GM03348 (cell line): ENCODE measurements around the gene RNF8.
"Not testable (repeated sequence)": the region's sequence is repeated elsewhere in the genome, so short reads cannot be mapped to it uniquely, and the experiment has no call there.

Experiments used
- DNase-seq: peaks from one replicate; pipeline ENCODE4 v3.0.0; 2012; ENCODE audit warnings: low spot score

The RNF8 gene, protein sequence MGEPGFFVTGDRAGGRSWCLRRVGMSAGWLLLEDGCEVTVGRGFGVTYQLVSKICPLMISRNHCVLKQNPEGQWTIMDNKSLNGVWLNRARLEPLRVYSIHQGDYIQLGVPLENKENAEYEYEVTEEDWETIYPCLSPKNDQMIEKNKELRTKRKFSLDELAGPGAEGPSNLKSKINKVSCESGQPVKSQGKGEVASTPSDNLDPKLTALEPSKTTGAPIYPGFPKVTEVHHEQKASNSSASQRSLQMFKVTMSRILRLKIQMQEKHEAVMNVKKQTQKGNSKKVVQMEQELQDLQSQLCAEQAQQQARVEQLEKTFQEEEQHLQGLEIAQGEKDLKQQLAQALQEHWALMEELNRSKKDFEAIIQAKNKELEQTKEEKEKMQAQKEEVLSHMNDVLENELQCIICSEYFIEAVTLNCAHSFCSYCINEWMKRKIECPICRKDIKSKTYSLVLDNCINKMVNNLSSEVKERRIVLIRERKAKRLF

DNA sequence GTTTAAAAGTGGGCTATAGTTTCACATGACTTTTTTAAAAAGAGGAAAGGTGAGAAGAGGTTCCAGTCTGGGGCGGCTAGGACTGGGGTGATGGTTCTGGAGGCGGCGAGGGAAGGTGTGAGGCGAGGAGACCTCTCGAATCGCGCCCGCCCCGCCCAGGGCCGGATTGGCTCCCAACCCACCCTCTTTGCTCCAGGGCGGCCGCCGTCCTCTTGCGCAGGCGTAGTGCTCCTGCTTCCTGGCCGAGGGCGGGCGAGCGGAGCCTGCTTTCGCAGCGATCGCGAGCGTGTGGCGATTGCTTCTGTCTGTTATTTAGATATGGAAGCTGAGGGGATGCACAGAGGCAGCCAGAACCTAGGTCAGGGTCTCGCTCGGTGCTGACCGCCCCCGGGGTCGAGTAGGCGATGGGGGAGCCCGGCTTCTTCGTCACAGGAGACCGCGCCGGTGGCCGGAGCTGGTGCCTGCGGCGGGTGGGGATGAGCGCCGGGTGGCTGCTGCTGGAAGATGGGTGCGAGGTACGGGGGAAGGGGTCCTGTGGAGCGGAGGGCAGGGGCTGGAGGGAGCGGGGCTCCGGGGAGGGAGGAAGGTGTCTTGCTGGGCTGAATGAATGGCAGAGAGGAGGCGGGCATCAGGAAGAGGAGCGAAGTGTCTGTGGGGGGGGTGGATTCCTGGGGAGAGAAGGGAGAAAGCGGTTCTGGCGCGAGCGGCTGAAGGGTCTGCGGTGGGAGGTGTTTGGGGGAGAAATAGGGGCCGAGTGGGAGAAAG is at the start of gene RNF8:
RNF8 (plus strand) TSS at position 223 of the 765 bp plus-strand sequence; CDS start at position 405, 182 bp downstream.
- DNase-seq: peak; percentile 99

DNA sequence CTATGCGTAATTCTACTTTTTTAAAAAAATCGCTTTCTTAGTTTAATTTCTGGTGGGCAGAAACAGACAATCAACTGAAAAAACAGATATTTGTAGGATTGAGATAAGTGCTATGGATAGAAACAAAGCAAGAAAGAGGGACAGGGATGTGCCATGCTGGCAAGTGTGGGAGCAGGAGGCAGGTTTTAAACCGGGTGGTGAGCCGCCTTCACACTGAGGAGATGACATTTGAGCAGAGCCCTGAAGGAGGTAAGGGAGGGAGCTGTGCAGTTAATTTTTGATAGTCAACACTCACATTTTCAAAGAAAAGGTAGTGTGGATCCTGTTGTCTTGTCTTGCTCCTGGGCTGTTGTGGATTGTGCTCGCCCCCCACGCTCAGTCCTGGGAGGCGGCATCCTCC is 49.0 kb upstream of the RNF8 start:
- no peak for DNase-seq

DNA sequence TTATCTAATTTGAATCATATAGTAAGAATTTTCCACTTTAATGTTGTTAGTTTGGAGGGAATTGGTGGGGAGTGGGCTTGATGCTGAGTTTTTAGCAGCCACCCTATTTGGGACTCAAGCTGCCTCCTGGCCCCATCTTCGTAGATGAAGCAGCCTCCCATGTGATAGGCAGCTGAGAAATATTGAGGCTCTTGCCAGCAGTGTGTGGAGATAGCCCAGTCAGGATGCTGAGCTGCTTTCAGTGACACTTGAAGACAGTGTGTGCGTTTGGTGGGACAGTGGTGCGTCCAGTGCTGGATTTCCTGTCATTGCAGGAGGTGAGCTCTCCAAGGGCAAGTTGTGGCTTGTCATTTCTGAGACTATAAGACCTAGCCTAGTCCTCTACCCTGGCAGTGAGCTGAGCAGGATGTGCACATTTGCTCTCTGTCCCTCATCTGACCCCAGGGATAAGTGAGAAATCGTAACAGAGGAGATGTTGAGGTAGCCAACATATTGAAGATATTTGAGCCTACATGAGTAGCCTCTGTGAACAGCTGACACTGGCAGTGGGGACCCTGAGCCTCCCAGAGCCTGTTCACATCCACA is 47.9 kb upstream of the RNF8 start:
- no peak for DNase-seq

DNA sequence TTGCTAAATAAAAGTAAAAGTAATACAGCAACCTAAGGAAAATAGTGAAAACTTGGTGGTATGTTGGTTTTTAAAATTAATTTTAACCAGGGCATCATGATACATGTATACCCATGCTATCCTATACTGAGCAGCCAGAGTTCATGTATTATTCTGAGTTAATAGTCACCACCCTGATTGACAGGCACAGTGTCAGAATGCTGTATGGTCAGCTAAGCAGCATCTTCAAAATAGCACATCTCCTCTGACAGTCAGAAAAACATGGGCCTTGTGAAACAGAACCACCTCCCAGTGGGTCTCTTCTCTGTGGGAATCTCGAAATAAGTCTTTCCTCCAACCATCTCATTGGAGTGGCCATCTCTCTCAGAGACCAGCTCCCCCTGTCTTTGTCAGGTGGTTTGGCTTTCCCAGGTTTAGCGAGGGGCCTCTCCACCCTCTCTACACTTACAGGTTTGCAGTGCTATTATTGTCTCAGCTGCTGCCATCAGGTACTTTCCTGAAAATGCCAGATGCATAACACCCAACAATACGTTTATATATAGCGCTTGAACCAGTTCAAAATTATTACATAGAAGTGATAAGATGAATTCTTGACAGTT is 47.1 kb upstream of the RNF8 start:
- DNase-seq: no peak

DNA sequence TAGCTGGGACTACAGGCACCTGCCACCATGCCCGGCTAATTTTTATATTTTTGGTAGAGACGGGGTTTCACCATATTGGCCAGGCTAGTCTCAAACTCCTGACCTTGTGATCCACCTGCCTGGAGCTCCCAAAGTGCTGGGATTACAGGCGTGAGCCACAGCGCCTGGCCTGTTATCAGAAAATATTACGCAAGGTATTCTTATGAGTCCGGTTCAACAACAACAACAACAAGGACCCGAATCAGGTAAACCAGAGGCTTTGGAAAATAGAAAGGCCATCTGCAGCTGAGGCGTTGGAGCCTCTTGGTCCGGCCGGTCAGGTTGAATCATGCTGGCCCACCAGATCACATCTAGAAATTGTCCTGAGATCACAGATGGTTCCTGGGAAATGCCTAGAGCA is 46.3 kb upstream of the RNF8 start:
- not testable (repeated sequence) for DNase-seq

DNA sequence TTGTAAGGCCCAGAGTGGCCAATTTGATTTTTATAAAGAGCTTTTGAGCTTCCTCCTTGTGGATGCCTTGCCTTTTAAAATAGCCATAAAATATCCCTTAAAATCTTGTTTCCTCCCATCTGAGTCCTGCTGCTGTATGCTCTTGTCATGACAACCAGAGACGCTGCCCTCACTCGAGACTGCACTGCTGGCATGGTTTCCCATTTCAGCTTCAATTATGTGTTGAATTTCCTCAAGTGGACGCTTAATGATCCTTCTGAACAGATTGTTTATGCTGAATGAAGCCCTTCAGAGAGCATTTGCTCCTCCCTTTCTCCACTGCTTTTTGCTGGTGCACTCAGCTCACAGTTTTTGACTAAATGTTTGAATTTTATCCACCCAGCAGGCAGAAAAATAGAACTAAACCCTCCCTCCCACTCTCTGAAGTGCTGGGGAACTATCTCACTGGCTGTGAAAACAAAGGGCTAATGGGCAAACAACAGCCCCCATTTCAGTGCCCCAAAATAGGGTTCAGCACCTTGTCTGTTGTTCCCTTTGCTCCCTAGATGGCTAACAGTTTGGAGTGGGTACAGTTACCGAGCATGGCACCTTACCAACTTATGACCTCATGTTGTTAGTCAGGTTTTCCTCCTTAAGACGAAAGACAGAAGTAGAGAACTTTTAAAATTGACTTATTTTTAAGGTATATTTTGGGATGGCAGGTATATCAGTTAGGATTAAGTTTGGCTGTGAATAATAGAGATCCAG is 45.5 kb upstream of the RNF8 start:
- no peak for DNase-seq

DNA sequence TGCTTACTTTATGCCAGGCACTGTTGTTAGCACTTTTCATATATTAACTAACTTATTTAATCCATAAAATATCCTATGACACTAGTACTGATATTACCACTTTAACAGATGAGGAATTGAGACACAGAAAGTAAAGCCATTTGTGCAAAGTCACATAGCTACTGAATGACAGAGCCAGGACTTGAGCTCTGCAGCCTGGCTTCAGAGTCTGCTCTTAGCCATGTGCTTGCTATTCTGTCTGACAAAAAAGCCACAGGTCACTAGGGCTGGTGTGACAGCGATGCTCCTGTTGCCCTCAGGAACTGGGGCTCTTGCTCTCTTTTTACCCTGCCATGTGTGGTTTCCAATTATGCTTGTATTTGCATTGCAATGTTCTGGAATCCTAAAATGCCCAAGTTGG is 44.7 kb upstream of the RNF8 start:
- DNase-seq: no peak

DNA sequence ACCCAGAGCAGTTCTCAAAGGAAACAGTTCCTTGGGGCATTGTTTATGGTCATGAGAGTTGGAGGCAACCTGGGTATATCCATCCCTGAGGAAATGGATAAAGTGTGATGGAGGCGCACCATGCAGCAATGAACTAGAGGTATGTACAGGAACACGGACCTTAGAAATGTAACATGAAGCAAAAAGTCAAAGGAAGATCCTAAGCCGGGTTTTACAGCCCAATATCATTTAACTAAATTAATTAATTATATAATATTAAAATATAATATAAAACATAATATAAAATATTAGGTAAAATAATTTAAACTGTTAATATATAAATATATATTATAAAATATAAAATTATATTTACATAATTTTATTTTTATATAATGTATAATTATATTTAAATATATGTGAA is 44.1 kb upstream of the RNF8 start:
- DNase-seq: no peak

DNA sequence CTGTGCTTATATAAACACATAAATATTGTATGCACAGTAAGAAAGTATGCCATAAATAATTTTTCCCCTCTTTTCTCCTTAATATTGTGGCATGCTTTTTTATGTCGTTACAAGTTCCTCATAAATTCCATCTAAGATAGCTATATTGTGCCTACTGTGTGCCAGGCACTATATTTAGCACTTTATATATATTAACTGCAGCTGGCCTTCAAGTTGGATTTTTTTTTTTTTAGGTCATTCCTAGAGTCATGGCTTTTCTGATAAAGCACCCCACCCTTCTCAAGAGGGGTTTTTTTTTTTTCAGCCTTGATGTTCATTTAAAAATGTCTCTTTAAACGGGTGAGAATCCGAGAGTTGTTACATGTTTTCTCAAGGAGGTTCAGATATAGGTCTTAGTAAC is 42.8 kb upstream of the RNF8 start:
- DNase-seq: no peak

DNA sequence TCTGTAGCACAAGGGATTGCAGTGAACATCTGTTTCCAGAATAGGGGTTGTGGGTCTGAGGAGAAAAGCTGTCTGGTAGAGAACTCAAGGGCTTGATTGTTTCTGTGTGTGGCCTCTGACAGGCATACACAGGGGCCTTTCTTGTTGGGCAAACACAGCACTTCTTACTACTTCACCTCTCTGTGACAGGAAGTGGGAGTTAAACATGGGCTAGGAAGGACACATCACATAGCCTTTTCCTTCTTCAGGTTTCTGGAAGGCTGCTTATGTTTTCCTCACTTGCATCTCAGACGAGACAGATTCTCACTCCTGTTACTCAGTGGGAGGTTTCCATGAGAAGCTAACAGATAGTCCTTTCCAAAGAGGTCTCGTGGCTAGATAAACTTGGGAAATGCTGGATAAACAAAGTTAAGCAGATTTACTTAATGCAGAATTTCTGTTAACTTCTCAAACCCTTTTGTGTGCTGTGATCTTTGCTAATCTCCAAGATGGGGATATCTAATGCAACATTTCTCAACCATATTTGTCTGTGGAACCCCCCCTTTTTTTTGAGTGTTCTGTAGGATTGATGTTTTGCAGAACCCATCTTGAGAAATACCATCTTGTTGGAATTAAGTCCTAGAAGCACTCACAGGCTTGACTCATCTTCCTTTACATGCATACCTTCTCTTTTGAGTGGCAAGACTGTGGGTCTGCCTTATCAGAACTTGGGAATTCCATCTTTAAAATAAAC is 41.9 kb upstream of the RNF8 start:
- peak; percentile 17 for DNase-seq

DNA sequence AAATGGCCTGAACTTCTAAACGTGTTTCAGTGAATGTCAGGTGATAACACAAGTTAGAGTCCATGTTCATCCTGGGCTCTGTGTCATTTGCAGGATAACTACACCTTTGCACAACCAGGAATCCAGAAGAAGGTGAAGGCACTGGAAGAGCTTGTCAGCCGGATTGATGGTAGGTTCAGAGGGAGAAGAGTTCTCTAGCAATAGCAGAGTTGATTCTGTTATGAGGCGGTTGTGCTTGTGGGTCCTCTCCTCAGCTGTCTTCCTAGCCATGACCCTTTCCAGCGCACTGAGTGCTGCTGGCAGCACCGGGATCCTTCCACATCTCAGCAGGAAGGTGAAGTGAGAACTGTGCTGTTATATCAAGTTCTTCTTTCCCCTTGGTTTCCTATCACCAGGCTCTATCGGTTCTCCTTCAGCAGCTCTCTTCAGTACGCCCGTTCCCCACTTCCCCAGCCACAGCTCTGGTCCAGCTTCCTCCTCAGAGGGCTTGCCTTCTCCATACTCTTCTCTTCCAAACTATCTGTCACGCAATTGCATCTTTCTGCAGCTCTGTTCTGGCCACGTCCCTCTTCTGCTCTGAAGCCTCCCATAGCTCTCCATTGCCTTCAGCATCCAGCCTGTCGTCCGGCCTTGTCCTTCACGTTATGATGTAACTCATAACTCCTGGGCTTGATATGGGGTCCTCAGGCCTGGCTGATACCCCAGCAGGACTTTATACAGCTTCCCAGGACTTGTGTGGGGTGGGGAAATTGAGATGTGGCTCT is 39.9 kb upstream of the RNF8 start:
- no peak for DNase-seq

DNA sequence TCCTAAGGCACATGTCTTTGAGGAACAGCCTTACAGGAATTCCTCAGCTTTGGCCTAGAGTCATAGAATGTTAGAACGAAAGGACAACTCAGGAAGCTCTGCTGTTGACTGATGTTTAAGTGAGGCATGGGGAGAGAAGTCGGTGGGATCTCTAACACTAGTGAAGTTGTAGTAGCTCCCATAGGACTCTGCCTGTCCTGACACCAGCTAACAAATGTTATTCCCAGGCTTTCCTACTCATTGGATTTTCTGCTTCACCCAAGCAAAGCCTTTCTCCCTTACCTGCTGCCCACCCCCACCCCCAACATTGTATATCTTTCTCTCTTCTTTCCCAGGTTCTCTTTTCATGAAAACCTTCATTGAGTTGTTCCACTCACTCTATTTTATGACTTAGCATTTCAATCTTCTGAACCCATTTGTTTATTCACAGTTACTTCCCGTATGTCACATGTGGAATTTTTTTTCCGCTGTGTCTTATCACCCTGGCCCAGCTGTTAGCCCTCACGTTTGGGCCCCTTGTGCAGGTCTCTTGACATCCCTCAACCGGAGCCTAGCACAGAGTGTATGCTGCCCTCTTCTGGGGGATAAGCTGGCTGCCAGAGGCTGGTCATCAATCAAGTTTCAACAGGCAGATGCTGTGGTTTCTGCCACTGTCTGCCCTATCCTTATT is 39.2 kb upstream of the RNF8 start:
- peak; percentile 20 for DNase-seq

DNA sequence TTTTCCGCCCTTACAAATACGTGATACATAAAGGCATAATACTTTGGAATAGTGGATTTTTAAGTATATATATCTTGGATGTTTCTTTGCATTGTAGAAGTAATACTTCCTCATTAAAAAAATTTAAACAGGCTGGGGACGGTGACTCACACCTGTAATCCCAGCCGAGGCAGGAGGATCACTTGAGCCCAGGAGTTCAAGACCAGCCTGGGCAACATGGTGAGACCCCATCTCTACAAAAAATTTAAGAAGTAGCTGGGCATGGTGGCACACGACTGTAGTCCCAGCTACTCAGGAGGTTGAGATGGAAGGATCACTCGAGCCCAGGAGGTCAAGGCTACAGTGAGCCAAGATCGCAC is 38.6 kb upstream of the RNF8 start:
- DNase-seq: no peak

DNA sequence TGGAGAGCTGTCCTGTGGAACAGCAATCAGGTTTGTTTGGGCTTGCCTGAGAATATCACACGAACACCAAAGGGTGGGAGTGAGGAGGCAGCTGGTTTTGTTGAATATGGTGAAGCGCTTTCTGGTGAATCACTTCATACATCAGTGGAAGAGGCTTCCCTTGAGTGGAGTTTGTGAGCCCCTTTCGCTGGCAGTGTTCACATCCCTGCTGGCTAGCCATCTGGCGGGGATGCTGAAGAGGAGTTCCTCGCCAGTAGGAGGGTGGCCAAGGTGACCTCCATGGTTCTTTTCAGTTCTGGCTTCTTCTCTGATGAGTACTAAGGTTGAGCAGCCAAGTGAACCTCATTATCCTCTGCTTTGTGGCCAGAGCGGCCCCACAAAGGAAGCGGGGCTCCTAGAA is 37.7 kb upstream of the RNF8 start:
- DNase-seq: no peak

DNA sequence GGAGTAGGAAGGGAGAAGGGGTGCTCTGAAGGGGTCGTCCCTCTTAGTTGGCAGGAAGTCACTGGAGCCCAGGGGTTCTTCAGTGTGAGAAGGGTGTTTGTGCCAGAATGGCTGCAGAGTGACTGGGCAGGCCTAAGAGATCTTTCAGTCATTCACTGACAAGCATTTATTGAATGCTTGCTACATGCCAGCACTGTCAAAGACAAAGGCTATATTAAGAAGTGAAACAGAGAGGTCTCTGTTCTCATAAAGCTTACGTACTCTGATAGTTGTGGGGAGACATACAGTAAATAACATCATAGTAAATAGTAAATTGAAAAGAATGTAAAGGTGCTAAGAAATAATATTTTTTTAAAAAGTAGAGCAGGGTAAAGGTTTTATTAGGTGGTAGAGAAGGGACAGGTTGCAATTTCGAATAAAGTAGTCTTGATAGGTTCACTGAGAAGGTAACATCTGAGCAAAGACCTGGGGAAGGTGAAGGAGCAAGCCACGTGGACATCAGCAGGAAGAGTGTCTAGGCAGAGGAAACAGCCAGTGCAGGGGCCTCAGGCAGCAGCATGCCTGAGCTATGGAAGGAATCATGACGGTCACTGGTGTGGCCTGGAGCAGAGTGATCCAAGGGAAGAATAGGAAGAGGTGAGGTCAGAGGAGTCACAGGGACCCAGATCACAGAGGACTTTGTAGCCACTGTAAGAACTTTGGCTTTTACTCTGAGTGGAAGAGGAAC is 36.3 kb upstream of the RNF8 start:
- no peak for DNase-seq

DNA sequence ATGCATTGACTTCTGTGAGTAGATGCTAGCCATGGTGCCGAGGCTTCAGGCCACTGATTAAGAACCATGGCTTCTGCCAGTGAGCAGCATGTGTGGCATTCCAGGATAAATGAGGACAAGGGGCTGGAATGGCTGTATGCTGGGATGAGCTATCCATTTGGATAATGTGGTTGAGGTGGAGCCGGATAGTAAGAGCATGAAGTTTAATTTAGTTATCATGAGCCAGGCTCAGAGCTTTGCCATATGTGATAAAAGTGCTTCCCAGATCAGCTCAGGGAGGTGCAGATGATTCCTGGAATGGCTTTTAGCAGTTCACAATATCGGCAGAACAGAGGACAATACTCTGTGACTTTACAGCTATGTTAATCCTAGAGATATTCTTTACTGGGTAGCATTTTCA is 34.6 kb upstream of the RNF8 start:
- no peak for DNase-seq

DNA sequence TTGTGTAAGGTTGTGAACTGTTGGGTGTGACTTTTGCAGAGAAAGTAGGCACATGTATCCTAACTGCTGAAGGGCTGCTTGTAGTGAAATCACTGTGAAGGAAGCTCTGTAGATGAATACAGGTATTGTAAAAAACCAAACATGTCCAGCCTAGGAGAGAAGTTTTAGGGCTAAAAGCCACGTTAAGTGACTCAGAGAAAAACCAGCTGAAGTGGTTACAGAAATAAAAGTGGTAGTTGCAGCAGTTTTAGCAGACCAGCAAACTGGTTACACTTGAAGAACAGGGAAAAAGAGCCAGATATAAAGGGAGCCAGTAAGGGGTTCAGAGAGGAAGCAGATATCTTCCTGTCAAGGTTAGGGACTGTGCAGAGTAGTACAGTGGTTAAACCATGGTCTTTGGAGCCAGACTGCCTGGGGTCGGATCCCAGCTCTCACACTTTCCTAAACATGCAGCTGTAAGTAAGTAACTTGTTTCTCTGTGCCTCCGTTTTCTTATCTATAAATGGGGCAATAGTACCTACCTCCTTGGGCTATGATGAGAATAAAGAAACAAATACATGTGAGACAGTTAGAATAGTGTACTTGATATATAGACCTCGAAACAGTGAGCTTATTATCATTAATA is 33.8 kb upstream of the RNF8 start:
- DNase-seq: no peak

DNA sequence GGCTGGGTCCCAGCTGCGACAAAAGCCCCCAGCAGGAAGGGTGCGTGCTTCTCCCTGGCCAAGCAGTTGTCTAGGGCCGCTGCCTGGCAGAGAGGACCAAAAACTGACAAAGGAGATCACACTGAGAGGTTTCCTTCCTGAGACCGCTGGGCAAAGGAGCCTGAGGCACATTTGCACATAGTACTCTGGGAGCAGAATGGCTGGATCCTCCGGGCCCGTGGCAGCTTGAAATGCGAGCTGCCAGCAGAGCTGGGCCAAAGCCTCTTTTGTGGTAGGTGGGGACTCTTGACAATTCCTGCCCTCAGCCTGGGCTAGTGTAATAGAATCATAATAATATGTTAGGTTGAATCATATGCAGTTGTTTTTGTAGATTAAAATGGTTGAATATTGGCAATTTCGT is 33.1 kb upstream of the RNF8 start:
- no peak for DNase-seq

DNA sequence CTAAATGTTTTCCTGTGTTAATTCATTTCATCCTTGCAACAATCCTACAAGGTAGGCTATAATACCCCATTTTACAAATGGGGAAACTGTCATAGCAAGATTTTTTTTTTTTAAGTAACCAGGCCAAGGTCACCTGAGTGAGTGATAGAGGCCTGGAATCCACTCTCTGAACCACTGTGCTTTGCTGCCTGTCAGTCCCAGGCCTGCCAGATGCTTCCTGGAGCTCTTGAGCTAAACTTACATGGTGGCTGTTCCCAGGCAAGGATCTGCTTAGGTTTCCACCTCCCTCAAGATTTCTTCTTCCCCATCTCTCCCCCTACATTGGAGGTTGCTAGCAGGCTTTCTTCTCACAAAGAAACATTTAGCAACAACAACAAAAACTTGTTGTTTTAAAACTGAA is 32.7 kb upstream of the RNF8 start:
- DNase-seq: no peak
